Ovary (tissue), 9 donors: Measurements from ENCODE around the gene ABCC1. TPM values are rescaled to one million over a fixed set of nuclear protein-coding genes. Genes with fewer than 3 reads are reported as not detected.

ENCODE experiments used
- DNase-seq, 5 donors: peaks; one replicate each; pipeline ENCODE4 v3.0.0-alpha.2; 2019 to 2020
- H3K27ac ChIP-seq, 2 donors: fragments of 200-600 bp; one replicate each; pipeline versions ENCODE4 v1.5.1 to v1.8.0; 2019 to 2022
- H3K27me3 ChIP-seq: fragments of 200-600 bp; one replicate; pipeline ENCODE4 v1.8.0; 2022
- H3K36me3 ChIP-seq: fragments of 200-600 bp; sonication (generic); one replicate; pipeline ENCODE4 v1.5.1; 2019
- H3K4me1 ChIP-seq: one replicate; pipeline ENCODE4 v1.8.1; 2013; ENCODE audit warnings: mild to moderate bottlenecking, moderate library complexity; ENCODE audit not compliant: insufficient read depth
- H3K4me3 ChIP-seq: fragments of 200-600 bp; sonication (generic); one replicate; pipeline ENCODE4 v1.5.1; 2017
- H3K9me3 ChIP-seq, 2 donors: fragments of 200-600 bp in 1 of 2; sonication (generic) in 1 of 2; one replicate each; pipeline versions ENCODE4 v1.5.1 to v1.8.1; 2013 to 2019; ENCODE audit warnings: mild to moderate bottlenecking in 1 of 2, moderate library complexity in 1 of 2
- EP300 ChIP-seq: sonication (generic); formaldehyde crosslinking; IDR thresholded peaks from one replicate; pipeline ENCODE4 v1.6.1; 2017; ENCODE audit warnings: antibody characterized with exemption
- POLR2A ChIP-seq: fragments of 450-650 bp; IDR thresholded peaks from one replicate; pipeline ENCODE4 v1.6.1; 2017; ENCODE audit warnings: antibody characterized with exemption, mild to moderate bottlenecking, moderate library complexity
- WGBS, 3 donors: extraction: QIAGEN DNeasy Blood & Tissue Kit in 1 of 3; methylation state at CpG; one replicate each; pipeline versions ENCODE4 v1.1.5 to v1.1.7; 2013 to 2017; 5-methylcytosine and 5-hydroxymethylcytosine counted together
- intact Hi-C, 4 donors: fragments of 100-400 bp; cut with DNase I; formaldehyde crosslinking; loops; one replicate each; pipeline versions ENCODE4 v1.11.0 to v1.15.1; 2022 to 2023
- polyA plus RNA-seq, 2 donors: library from polyadenylated mRNA; stranded (reverse); fragments of 200-250 nt in 1 of 2; fragments of 350-450 nt in 1 of 2; fragmentation: Illumina TruSeq in 1 of 2; extraction: RNeasy Lipid Tissue Mini Kit (QIAGEN cat#74804) in 1 of 2; gene quantifications; one replicate each; pipeline ENCODE4 v1.2.3, GENCODE V29; 2013 to 2014
- total RNA-seq, 7 donors: library from RNA; depleted of rRNA in 2 of 7; stranded (reverse); fragments of >200 nt in 2 of 7; fragmentation: NEBNext Ultra II Directional in 3 of 7; extraction: Animal tissue kit (Norgen Biotek cat#: 25700) in 3 of 7; gene quantifications; one replicate each; pipeline versions ENCODE4 v1.1.0 to v1.2.4, GENCODE V29; 2016 to 2023
- TF ChIP-seq, protein P1 (sequence below), 3 donors: fragments of 450-650 bp in 2 of 3; fragments of 200-600 bp in 1 of 3; IDR thresholded peaks; one replicate each; pipeline versions ENCODE4 v1.5.1 to v1.8.0; 2016 to 2022; ENCODE audit warnings: antibody characterized with exemption in 3 of 3, mild to moderate bottlenecking in 1 of 3
- donor health status: DM: no; HTN: no; CAD: no; lungs with moderate emphysema.
- donor health status: DM: no; HTN: no; CAD: no.
- donor health status: Bipolar disorder and iron deficiency.
- donor health status: DM: yes; HTN: yes; CAD: no.
- donor health status: DM: no; HTN: no; CAD: no.
- donor health status: DM: yes; HTN: yes; CAD: no.

The ABCC1 gene
- total and polyA plus RNA-seq, 9 donors: 10.0 to 31.1 (median 20.9) TPM

DNA sequence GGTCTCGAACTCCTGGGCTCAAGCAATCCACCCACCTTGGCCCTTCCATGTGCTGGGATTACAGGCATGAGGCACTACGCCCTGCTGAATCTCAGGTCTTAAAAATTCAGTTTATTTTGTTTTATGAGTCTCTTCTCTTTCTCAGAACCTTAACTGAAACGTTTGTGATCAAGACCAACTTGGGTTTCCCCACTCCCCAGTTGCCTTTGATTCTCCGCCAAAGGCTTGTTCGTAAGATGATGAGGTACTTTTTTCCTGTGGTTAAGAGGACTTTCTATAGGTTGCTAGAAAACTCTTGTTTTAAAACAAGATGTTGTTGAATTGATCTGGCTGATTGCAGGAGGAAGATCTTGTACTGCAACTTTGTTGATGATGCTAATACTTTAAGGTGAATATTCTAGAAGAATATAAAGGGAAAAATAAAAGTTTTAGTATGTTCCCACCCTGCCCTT, 11.7 kb downstream of the ABCC1 start:
- no peaks in the 10 kb centered on the region for H3K9me3 ChIP-seq
- 58 to 59% (median 59%) methylated on average over 5 of the region's 5 CpGs for WGBS, 3 donors
- TF ChIP-seq EP300: no peak
- no peak for TF ChIP-seq POLR2A
- no peaks in the 10 kb centered on the region for H3K36me3 ChIP-seq
- no peaks in the 10 kb centered on the region for H3K27me3 ChIP-seq
- H3K27ac ChIP-seq: no peak overlapping the region
- no peak overlapping the region for H3K4me3 ChIP-seq
- intact Hi-C loops: loop anchor here in 1 of 4 donors (10.0 kb wide), 1 partner anchor 56 kb away; no protein-coding TSS in a partner anchor
- no peak for DNase-seq
- peaks cover 6% of the 10 kb centered on the region for H3K4me1 ChIP-seq

DNA sequence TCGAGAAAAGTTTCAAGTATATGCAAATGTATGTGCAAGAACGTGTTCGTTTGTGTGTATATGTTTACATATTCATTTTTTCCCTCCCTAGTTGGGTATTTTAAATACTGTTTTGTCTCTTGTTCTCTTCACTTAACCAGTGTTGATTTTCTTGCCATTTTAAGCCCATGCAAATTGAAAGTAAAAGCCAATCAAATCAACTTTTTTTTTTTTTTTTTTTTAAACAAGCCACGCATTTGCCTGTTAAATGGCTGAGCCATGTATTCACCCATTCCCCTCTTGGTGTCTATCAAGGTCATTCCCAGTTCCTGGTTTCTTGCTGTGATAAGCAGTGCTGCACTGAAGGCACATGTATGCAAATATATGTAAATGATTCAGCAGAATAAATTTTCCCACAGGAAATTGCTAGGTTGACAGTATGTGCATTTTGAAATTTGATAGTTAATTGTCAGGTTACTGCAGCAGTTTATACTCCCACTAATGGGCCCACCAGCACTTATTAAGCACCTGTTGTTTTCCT, 12.2 kb downstream of the ABCC1 start:
- no peak for DNase-seq
- no peak overlapping the region for H3K27ac ChIP-seq
- 39 to 65% (median 43%) methylated on average over 4 of the region's 4 CpGs for WGBS, 3 donors
- no peak overlapping the region for H3K4me3 ChIP-seq
- no peaks in the 10 kb centered on the region for H3K27me3 ChIP-seq
- intact Hi-C loops: loop anchor here in 1 of 4 donors (10.0 kb wide), 1 partner anchor 57 kb away; no protein-coding TSS in a partner anchor
- H3K9me3 ChIP-seq: no peaks in the 10 kb centered on the region
- peaks cover 9% of the 10 kb centered on the region for H3K4me1 ChIP-seq
- no peaks in the 10 kb centered on the region for H3K36me3 ChIP-seq
- TF ChIP-seq POLR2A (no peak), EP300 (no peak)
- TF ChIP-seq, protein P1, sequence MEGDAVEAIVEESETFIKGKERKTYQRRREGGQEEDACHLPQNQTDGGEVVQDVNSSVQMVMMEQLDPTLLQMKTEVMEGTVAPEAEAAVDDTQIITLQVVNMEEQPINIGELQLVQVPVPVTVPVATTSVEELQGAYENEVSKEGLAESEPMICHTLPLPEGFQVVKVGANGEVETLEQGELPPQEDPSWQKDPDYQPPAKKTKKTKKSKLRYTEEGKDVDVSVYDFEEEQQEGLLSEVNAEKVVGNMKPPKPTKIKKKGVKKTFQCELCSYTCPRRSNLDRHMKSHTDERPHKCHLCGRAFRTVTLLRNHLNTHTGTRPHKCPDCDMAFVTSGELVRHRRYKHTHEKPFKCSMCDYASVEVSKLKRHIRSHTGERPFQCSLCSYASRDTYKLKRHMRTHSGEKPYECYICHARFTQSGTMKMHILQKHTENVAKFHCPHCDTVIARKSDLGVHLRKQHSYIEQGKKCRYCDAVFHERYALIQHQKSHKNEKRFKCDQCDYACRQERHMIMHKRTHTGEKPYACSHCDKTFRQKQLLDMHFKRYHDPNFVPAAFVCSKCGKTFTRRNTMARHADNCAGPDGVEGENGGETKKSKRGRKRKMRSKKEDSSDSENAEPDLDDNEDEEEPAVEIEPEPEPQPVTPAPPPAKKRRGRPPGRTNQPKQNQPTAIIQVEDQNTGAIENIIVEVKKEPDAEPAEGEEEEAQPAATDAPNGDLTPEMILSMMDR (IDR thresholded peaks at IDR 0.05): no peak

DNA sequence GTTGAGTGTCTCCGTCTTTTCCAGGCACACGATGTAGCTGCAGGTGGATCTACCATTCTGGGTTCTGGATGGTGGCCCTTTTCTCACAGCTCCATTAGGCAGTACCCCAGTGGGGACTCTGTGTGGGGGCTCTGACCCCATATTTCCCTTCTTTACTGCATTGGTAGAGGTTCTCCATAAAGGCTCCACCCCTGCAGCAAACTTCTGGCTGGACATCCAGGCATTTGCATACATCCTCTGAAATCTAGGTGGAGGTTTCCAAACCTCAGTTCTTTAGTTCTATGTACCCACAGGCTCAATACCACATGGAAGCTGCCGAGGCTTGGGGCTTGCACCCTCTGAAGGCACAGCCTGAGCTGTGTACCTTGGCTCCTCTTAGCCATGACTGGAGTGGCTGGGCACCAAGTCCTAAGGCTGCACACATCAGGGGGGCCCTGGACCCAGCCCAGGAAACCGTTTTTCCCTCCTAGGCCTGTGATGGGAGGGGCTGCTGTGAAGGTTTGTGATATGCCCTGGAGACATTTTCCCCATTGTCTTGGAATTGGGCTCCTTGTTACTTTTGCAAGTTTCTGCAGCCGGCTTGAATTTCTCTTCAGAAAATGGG, 14.0 kb downstream of the ABCC1 start:
- H3K27ac ChIP-seq: no peak overlapping the region
- H3K9me3 ChIP-seq: no peaks in the 10 kb centered on the region
- H3K4me1 ChIP-seq: peaks cover 11% of the 10 kb centered on the region

DNA sequence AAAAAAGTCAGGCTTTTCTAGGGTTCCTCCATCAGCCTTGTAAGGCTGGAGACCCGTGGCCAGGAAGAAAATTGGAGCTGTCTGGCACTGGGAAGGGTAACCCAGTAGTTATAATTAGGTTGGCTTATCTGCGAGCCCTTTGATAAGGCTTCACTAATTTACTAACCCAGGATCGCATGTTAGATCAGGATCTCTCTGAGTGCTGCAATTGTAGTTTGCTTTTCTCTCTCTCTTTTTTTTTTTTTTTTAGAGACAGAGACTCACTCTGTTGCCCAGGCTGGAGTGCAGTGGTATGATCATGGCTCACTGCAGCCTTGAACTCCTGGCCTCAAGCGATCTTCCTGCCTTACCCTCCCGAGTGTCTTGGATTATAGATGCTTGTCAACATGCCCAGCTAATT, 17.0 kb downstream of the ABCC1 start:
- H3K4me3 ChIP-seq: no peak overlapping the region
- no peak for TF ChIP-seq EP300
- H3K4me1 ChIP-seq: peaks cover 11% of the 10 kb centered on the region
- H3K27me3 ChIP-seq: no peaks in the 10 kb centered on the region
- DNase-seq: no peak
- 59 to 71% (median 62%) methylated on average over 5 of the region's 5 CpGs for WGBS, 3 donors
- H3K9me3 ChIP-seq: no peaks in the 10 kb centered on the region
- intact Hi-C loops: loop anchor here in 1 of 4 donors (10.0 kb wide), 1 partner anchor 62 kb away; no protein-coding TSS in a partner anchor
- no peaks in the 10 kb centered on the region for H3K36me3 ChIP-seq
- H3K27ac ChIP-seq: no peak overlapping the region

More for the DNA sequence above, 14.0 kb downstream of the ABCC1 start:
- Histone ChIP-seq H3K36me3 (no peaks in the 10 kb centered on the region), H3K27me3 (no peaks in the 10 kb centered on the region), H3K4me3 (no peak overlapping the region)
- 74 to 85% (median 83%) methylated on average over 5 of the region's 5 CpGs for WGBS, 3 donors
- DNase-seq: no peak
- TF ChIP-seq EP300 (no peak), POLR2A (no peak)
- TF ChIP-seq, protein P1 (IDR thresholded peaks at IDR 0.05): no peak
- intact Hi-C loops: loop anchor here in 1 of 4 donors (10.0 kb wide), 1 partner anchor 59 kb away; no protein-coding TSS in a partner anchor

DNA sequence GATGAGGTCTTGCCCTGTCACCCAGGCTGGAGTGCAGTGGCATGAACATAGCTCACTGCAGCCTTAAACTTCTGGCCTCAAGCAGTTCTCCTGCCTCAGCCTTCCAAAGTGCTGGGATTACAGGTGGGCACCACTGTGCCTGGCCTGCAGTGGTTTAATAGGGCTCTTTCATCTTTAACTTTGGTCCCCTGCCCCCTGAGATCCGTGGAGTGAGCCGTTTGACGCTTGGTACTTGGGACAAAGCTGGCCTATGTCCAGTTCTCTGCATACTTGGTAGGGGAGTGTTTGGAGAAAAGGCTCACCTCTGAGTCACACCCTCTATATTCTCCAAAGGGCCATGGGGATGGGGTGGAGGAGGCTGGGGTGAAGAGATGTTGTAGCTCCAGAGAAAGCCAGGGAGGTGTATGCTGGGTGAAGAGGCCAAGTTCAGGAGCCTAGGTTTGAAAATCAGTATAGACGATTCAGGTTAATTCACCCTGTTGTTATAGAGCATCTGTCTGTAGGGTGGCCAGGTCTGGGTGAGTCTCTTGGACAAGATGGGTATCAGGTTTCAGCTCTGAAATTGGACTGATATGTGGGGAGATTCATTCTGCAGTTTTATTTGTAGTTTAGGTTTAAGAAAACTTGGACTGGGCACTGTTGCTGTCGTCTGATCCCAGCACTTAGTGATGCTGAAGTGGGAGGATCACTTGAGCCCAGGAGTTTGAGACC, 17.6 kb downstream of the ABCC1 start:
- no peaks in the 10 kb centered on the region for H3K36me3 ChIP-seq
- no peak for DNase-seq
- no peaks in the 10 kb centered on the region for H3K27me3 ChIP-seq
- TF ChIP-seq POLR2A (no peak), EP300 (no peak)
- TF ChIP-seq, protein P1 (IDR thresholded peaks at IDR 0.05): no peak
- H3K27ac ChIP-seq: no peak overlapping the region
- H3K4me1 ChIP-seq: peaks cover 10% of the 10 kb centered on the region
- no peak overlapping the region for H3K4me3 ChIP-seq
- 23 to 29% (median 29%) methylated on average over 5 of the region's 5 CpGs for WGBS, 3 donors
- peaks cover 0 to under 1% of the 10 kb centered on the region in 2 donors for H3K9me3 ChIP-seq
- intact Hi-C loops: loop anchor here in 1 of 4 donors (10.0 kb wide), 1 partner anchor 62 kb away; no protein-coding TSS in a partner anchor
